Colonic mucosa (tissue), 4 donors: ENCODE data around the gene THRB. TPM values are rescaled to one million over a fixed set of nuclear protein-coding genes. Genes with fewer than 3 reads are reported as not detected.

Experiments
- DNase-seq: peaks from one replicate; pipeline ENCODE4 v3.0.0-alpha.2; 2020
- H3K27ac ChIP-seq: fragments of 200-600 bp; one replicate; pipeline ENCODE4 v1.8.0; 2021
- H3K27me3 ChIP-seq: fragments of 200-600 bp; one replicate; pipeline ENCODE4 v1.8.0; 2021
- H3K36me3 ChIP-seq: fragments of 200-600 bp; one replicate; pipeline ENCODE4 v1.8.0; 2021
- H3K4me1 ChIP-seq: fragments of 200-600 bp; one replicate; pipeline ENCODE4 v1.8.0; 2021; ENCODE audit warnings: mild to moderate bottlenecking
- H3K4me3 ChIP-seq: fragments of 200-600 bp; one replicate; pipeline ENCODE4 v1.8.0; 2021
- H3K9ac ChIP-seq, 2 donors: one replicate each; pipeline ENCODE4 v1.7.0; 2013; ENCODE audit warnings: control low read depth in 2 of 2, low read depth in 2 of 2, low read length in 2 of 2
- H3K9me3 ChIP-seq: fragments of 200-600 bp; one replicate; pipeline ENCODE4 v1.8.0; 2021
- intact Hi-C: fragments of 100-400 bp; cut with DNase I; formaldehyde crosslinking; loops from one replicate; pipeline ENCODE4 v1.14.1; 2022
- total RNA-seq, 2 donors: library from RNA; stranded (reverse); fragmentation: NEBNext Ultra II Directional in 1 of 2; extraction: Animal tissue kit (Norgen Biotek cat#: 25700) in 1 of 2; gene quantifications; one replicate each; pipeline ENCODE4 v1.2.1, GENCODE V29; 2021
- TF ChIP-seq, protein P1 (sequence below): fragments of 200-600 bp; IDR thresholded peaks from one replicate; pipeline ENCODE4 v1.8.0; 2022; ENCODE audit warnings: antibody characterized with exemption, mild to moderate bottlenecking
- donor health status: healthy.
- donor health status: DM: no; HTN: no; CAD: no.
- donor health status: DM: no; HTN: no; CAD: no.

THRB gene
- total RNA-seq, 2 donors from 2014 or later = 23.3 to 27.6 TPM

DNA sequence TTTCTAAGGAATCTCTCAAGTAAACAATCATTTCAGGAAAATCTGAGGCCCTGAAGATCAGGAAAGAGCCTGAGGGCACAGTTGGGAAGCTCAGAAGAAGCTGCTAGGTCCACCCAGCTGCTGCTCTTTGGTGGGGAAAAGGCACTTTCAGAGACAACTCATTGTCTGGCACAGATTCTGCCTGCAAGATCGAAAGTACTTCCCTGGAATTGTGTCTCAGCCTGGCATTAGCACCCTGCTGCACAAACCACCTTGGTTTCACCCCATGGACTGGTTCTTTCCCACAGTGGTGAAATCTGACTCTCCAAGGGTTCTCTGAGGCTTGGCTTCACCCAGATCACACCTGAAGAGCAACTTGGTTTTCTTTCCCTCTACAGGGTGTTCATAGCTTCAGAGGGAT lies 18.7 kb downstream of the THRB start:
- no peaks in the 10 kb centered on the region for H3K27me3 ChIP-seq
- no peak overlapping the region for H3K9ac ChIP-seq
- no peaks in the 10 kb centered on the region for H3K36me3 ChIP-seq
- no peaks in the 10 kb centered on the region for H3K9me3 ChIP-seq
- intact Hi-C loops = no loop called here
- no peaks in the 10 kb centered on the region for H3K4me1 ChIP-seq
- H3K27ac ChIP-seq = no peak overlapping the region
- no peak overlapping the region for H3K4me3 ChIP-seq
- no peak for DNase-seq
- TF ChIP-seq, protein P1, sequence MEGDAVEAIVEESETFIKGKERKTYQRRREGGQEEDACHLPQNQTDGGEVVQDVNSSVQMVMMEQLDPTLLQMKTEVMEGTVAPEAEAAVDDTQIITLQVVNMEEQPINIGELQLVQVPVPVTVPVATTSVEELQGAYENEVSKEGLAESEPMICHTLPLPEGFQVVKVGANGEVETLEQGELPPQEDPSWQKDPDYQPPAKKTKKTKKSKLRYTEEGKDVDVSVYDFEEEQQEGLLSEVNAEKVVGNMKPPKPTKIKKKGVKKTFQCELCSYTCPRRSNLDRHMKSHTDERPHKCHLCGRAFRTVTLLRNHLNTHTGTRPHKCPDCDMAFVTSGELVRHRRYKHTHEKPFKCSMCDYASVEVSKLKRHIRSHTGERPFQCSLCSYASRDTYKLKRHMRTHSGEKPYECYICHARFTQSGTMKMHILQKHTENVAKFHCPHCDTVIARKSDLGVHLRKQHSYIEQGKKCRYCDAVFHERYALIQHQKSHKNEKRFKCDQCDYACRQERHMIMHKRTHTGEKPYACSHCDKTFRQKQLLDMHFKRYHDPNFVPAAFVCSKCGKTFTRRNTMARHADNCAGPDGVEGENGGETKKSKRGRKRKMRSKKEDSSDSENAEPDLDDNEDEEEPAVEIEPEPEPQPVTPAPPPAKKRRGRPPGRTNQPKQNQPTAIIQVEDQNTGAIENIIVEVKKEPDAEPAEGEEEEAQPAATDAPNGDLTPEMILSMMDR = no peak

DNA sequence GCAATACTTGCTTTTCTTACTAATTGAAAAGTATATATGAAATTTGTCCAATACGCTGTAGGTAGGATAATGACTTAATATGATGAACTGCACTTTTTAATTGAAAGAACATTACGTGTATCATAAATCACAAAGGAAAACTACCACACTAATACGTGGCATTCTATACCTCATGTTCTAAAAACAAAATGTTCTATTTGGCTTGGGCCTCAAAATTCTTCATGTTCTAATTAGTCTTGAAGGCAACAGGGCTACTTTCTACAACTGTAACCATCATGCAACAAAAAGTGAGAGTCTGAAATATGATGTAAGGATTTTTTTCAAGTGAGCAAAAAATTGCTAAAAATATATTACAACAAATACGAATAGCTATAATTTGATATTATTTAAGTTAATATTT lies 19.8 kb downstream of the THRB start:
- Histone ChIP-seq H3K9ac (no peak overlapping the region), H3K4me3 (no peak overlapping the region), H3K9me3 (no peaks in the 10 kb centered on the region), H3K27ac (no peak overlapping the region), H3K27me3 (no peaks in the 10 kb centered on the region), H3K4me1 (no peaks in the 10 kb centered on the region), H3K36me3 (no peaks in the 10 kb centered on the region)
- DNase-seq = no peak
- intact Hi-C loops = no loop called here
- TF ChIP-seq, protein P1 = no peak

DNA sequence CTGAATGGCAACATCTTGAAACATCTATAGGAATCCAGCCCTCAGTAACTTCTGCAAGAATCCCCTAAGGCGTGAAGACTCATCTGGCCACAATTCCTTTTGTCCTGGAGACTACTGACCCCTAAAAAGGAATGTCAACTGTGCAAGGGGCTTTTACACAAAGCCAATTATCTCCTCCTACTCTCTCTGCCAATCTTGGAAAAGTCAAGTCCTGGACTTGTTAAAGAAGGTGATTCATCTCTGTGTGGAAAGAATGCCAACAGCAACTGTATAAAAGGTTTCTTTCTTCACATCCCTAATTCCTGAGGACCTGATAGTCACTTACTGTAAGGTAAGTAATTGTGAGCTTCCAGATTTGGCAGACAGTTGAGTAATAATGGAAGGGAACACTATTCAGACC lies 22.3 kb downstream of the THRB start:
- no peak for DNase-seq
- Histone ChIP-seq H3K9me3 (no peaks in the 10 kb centered on the region), H3K27ac (no peak overlapping the region), H3K4me3 (no peak overlapping the region), H3K4me1 (no peaks in the 10 kb centered on the region), H3K27me3 (no peaks in the 10 kb centered on the region), H3K9ac (no peak overlapping the region), H3K36me3 (no peaks in the 10 kb centered on the region)
- TF ChIP-seq, protein P1 = no peak
- intact Hi-C loops = no loop called here

DNA sequence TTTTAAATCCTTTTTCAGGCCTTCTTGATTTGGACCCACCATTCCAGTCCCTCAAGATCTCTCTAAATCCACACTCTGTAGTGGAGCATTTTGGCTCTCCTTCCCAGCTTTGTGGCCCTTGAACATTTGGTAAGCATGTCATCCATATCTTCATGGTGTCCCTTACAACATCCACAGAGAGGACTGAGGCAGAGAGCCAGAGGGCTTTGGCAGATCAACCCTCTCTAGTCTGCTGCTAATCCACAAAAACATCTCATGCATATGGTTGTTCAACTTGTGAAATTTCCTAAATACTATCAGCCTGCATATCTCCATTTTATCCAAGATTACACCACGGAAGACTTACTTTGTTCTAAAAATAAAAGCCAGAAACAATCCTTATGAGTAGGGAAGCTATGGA lies 23.2 kb downstream of the THRB start:
- TF ChIP-seq, protein P1 = no peak
- no peaks in the 10 kb centered on the region for H3K36me3 ChIP-seq
- H3K9me3 ChIP-seq = no peaks in the 10 kb centered on the region
- no peak overlapping the region for H3K4me3 ChIP-seq
- DNase-seq = no peak
- intact Hi-C loops = no loop called here
- H3K27ac ChIP-seq = no peak overlapping the region
- H3K4me1 ChIP-seq = no peaks in the 10 kb centered on the region
- H3K9ac ChIP-seq = no peak overlapping the region
- H3K27me3 ChIP-seq = no peaks in the 10 kb centered on the region

DNA sequence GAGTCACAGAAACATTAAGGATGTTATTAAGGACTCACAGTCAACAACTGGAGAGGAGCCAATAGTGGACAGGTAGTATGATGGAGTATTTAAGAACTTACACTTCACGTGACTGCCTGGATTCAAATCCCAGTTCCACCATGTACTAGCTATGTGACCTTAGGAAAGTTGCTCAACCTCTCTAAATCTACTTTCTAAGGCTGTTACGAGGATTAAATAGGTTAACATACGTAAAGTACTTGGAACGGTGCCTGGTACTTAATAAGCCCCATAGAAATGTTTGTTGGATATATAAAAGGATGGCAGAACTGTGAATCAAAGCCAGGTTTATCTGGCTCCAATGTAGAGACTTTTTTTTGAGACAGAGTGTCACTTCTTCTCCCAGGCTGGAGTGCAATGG lies 24.4 kb downstream of the THRB start:
- H3K36me3 ChIP-seq = no peaks in the 10 kb centered on the region
- no peaks in the 10 kb centered on the region for H3K9me3 ChIP-seq
- H3K9ac ChIP-seq = no peak overlapping the region
- intact Hi-C loops = no loop called here
- H3K4me3 ChIP-seq = no peak overlapping the region
- DNase-seq = no peak
- no peaks in the 10 kb centered on the region for H3K27me3 ChIP-seq
- H3K4me1 ChIP-seq = no peaks in the 10 kb centered on the region
- H3K27ac ChIP-seq = no peak overlapping the region
- TF ChIP-seq, protein P1 = no peak

DNA sequence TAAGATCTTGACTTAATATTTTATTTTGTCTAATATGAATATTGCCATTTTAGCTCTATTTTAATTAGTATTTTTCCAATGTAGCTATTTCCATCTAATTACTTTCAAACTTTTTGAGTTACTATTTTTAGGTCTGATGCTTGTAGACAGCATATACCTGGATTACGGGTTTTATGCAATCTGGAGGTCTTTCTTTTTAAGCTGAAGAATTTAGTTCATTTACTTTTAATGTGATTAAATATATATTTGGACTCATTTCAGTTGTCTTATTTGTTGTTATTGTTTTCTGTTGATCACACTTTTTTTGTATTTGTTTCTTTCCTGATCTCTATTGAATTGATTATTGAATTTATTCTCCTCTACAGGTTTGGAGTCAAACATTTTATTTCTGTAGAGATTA lies 30.3 kb downstream of the THRB start:
- no peaks in the 10 kb centered on the region for H3K36me3 ChIP-seq
- intact Hi-C loops = no loop called here
- no peaks in the 10 kb centered on the region for H3K4me1 ChIP-seq
- no peaks in the 10 kb centered on the region for H3K9me3 ChIP-seq
- TF ChIP-seq, protein P1 = no peak
- H3K27me3 ChIP-seq = no peaks in the 10 kb centered on the region
- no peak overlapping the region for H3K4me3 ChIP-seq
- no peak overlapping the region for H3K27ac ChIP-seq
- DNase-seq = no peak
- no peak overlapping the region for H3K9ac ChIP-seq
